Left ventricle myocardium inferior (tissue), 1 donor: ENCODE data around the gene SP100. TPM values are rescaled to one million over a fixed set of nuclear protein-coding genes. Genes with fewer than 3 reads are reported as not detected.

Experiments
- DNase-seq: peaks from one replicate; pipeline ENCODE4 v3.0.0-alpha.2; 2020
- H3K27ac ChIP-seq: fragments of 200-600 bp; replicated peaks from 2 replicates; pipeline ENCODE4 v1.8.0; 2021
- H3K27me3 ChIP-seq: fragments of 200-600 bp; 2 replicates; pipeline ENCODE4 v1.8.0; 2021; ENCODE audit warnings: low read depth
- H3K36me3 ChIP-seq: fragments of 200-600 bp; 2 replicates; pipeline ENCODE4 v1.8.0; 2021
- H3K4me1 ChIP-seq: fragments of 200-600 bp; 2 replicates; pipeline ENCODE4 v1.8.0; 2021
- H3K4me3 ChIP-seq: fragments of 200-600 bp; 2 replicates; pipeline ENCODE4 v1.8.0; 2021; ENCODE audit warnings: mild to moderate bottlenecking, moderate library complexity
- H3K9me3 ChIP-seq: fragments of 200-600 bp; replicated peaks from 2 replicates; pipeline ENCODE4 v1.8.0; 2021
- intact Hi-C: fragments of 100-400 bp; cut with micrococcal nuclease; formaldehyde crosslinking; loops from one replicate; pipeline ENCODE4 v1.11.0; 2022
- total RNA-seq: library from RNA; stranded (reverse); fragmentation: NEBNext Ultra II Directional; extraction: Animal tissue kit (Norgen Biotek cat#: 25700); gene quantifications from one replicate; pipeline ENCODE4 v1.2.1, GENCODE V29; 2021
- TF ChIP-seq, protein P1 (sequence below): fragments of 200-600 bp; IDR thresholded peaks from 2 replicates; pipeline ENCODE4 v1.8.0; 2021; ENCODE audit warnings: antibody characterized with exemption, mild to moderate bottlenecking, borderline replicate concordance
- donor health status: DM: no; HTN: yes; CAD: no; lungs with severe emphysema.

SP100 gene
- total RNA-seq, 1 donor from 2014 or later = 76.9 TPM

DNA sequence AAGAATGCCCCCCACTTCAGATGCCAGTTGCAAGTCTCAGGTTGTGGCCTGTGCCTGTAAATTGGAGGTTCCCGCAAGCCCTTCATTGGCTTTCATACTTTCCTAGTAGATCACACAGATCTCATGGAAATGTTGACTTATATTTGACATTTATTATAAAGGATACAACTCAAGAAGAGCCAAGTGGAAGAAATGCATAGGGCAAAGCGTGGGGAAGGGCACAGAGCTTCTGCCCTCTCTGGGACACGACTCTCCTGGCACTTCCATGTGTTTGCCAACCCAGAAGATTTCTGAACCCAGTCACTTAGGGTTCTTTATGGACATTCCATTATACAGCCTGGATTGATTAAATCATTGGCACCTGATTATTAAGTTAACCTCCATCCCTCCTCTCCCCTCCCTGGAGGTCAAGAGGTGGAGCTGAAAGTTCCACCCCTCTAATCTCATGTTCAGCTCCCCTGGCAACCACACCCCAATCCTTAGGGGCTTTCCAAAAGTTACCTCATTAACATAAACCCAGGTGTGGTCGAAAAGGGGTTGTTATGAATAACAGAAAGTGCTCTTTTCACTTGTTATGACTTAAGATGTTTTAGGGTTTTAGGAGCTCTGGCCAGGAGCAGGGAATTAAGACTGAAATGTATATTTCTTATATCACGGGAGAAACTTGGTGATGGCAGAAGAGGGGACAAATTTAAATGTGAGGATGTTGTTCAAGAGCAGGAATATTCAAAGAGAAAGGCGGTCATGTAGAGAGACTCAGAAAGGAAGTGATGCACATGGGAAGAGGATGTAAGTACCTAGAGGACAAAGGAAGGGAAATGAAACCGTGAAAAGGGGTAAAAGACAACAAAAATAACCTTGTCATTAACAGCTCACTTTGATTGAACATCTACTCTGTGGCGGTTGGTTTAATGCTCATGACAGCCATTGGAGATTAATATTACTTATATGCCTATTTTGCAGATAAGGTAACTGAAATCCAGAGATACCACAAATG lies 31.8 kb downstream of the SP100 start:
- intact Hi-C loops = no loop called here
- peaks cover 4% of the 10 kb centered on the region for H3K4me1 ChIP-seq
- DNase-seq = no peak
- TF ChIP-seq, protein P1, sequence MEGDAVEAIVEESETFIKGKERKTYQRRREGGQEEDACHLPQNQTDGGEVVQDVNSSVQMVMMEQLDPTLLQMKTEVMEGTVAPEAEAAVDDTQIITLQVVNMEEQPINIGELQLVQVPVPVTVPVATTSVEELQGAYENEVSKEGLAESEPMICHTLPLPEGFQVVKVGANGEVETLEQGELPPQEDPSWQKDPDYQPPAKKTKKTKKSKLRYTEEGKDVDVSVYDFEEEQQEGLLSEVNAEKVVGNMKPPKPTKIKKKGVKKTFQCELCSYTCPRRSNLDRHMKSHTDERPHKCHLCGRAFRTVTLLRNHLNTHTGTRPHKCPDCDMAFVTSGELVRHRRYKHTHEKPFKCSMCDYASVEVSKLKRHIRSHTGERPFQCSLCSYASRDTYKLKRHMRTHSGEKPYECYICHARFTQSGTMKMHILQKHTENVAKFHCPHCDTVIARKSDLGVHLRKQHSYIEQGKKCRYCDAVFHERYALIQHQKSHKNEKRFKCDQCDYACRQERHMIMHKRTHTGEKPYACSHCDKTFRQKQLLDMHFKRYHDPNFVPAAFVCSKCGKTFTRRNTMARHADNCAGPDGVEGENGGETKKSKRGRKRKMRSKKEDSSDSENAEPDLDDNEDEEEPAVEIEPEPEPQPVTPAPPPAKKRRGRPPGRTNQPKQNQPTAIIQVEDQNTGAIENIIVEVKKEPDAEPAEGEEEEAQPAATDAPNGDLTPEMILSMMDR = no peak
- no peak overlapping the region for H3K27ac ChIP-seq
- H3K27me3 ChIP-seq = no peaks in the 10 kb centered on the region
- H3K9me3 ChIP-seq = no peaks in the 10 kb centered on the region
- H3K36me3 ChIP-seq = peaks cover 93% of the 10 kb centered on the region
- no peak overlapping the region for H3K4me3 ChIP-seq

DNA sequence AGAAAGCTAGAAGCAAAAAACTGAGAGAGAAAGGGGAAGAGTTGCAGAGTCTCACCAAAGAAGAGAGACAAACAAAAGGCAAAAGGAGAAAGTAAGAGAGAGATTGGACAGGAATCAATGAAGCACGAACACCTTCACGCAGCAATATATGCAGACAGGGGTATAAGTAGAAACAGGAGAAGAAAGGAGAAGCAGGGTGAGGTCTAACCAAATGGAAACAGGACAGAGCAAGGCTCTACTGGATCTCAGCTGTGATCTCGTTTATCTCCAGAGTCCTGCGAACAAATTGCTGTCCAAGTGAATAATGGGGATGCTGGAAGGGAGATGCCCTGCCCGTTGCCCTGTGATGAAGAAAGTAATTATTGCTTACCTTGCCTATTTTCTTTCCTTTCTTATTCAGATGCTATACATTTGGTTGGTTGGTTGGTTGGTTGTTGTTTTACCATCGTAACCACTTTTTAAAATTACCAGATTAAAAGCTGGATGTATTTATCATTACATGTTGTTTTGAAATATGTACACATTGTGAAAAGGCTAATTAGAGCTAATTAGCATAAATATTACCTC lies 34.0 kb downstream of the SP100 start:
- TF ChIP-seq, protein P1 = no peak
- peaks cover 92% of the 10 kb centered on the region for H3K36me3 ChIP-seq
- H3K4me1 ChIP-seq = no peaks in the 10 kb centered on the region
- no peak for DNase-seq
- no peak overlapping the region for H3K27ac ChIP-seq
- intact Hi-C loops = no loop called here
- H3K4me3 ChIP-seq = no peak overlapping the region
- H3K27me3 ChIP-seq = no peaks in the 10 kb centered on the region
- no peaks in the 10 kb centered on the region for H3K9me3 ChIP-seq

DNA sequence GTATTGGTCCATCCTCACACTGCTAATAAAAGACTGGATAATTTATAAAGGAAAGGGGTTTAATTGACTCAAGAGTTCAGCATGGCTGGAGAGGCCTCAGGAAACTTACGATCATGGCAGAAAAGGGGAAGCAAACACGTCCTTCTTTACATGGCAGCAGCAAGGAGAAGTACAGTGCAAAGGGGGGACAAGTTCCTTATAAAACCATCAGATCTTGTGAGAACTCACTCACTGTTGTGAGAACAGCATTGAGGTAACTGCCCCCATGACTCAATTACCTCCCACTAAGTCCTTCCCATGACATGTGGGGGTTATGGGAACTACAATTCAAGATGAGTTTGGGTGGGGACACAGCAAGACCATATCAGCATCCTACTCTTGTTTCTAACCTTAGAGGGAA lies 37.0 kb downstream of the SP100 start:
- peaks cover 15% of the 10 kb centered on the region for H3K9me3 ChIP-seq
- intact Hi-C loops = no loop called here

DNA sequence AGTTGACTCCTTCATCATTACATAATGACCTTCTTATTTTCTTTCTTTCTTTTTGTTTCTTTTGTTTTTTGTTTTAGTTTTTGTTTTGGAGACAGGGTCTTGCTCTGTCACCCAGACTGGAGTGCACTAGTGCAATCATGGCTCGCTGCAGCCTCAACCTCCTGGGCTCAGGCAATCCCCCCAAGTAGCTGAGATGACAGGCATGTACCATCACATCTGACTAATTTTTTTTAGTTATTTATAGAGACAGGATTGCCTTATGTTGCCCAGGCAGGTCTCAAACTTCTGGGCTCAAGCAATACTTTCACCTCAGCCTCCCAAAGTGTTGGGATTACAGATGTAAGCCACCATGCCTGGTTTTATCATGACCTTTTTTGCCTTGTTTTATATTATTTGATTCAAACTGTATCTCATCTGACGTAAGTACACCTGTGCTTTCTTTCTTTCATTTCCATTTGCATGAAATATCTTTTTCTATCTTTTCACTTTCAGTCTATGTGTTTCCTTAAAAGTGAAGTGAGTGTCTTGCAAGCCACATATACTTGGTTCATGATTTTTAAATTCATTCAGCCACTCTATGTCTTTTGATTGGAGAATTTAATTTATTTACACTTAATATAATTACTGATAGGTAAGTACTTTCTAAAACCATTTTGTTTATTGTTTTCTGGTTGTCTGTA lies 39.1 kb downstream of the SP100 start:
- H3K4me3 ChIP-seq = no peak overlapping the region
- TF ChIP-seq, protein P1 = no peak
- peaks cover 15% of the 10 kb centered on the region for H3K9me3 ChIP-seq
- no peaks in the 10 kb centered on the region for H3K27me3 ChIP-seq
- no peak for DNase-seq
- intact Hi-C loops = no loop called here
- peaks cover 96% of the 10 kb centered on the region for H3K36me3 ChIP-seq
- no peak overlapping the region for H3K27ac ChIP-seq
- no peaks in the 10 kb centered on the region for H3K4me1 ChIP-seq

More for the DNA sequence above, 37.0 kb downstream of the SP100 start:
- Histone ChIP-seq H3K4me3 (no peak overlapping the region), H3K36me3 (peaks cover 96% of the 10 kb centered on the region), H3K4me1 (no peaks in the 10 kb centered on the region), H3K27ac (no peak overlapping the region), H3K27me3 (no peaks in the 10 kb centered on the region)
- TF ChIP-seq, protein P1 = no peak
- no peak for DNase-seq

DNA sequence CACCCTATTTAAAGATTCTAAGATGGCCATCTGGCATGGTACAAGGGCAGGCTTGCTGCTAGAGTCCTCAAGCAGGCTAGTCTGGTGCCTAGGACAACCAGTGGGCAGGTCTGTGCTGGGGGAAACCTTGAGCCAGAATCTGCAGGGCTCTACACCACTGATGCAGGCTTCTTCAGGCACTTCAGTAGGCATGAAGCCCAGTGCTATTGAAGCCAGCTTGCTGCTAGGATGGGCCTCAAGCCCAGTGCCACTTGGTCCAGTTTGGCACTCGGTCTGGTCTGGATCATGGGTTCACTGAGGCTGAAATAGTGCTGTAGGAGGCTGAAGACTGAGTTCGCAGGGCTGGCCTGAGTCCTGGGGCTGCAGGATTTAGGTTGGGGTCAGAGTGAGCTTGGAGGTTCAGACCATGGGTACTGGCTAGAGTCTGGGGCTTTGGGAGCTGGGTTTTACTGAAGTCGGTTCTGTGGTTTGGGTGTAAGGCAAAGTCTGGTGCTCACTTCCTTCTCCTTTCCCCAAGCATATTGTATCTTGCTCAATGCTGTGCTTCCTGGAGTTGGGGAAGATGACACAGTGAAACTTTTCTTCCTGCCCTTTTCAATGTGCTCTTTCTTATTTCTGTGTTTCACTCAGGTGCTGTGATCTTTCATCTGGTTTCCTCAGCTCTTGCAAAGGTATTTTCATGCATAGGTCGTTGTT lies 41.2 kb downstream of the SP100 start:
- no peak overlapping the region for H3K4me3 ChIP-seq
- H3K9me3 ChIP-seq = peaks cover 15% of the 10 kb centered on the region
- intact Hi-C loops = no loop called here
- TF ChIP-seq, protein P1 = no peak
- DNase-seq = no peak
- H3K36me3 ChIP-seq = peaks cover 89% of the 10 kb centered on the region
- no peaks in the 10 kb centered on the region for H3K27me3 ChIP-seq
- peak overlapping the region; percentile 16 for H3K27ac ChIP-seq
- no peaks in the 10 kb centered on the region for H3K4me1 ChIP-seq
